OCI-LY1 (cell line): ENCODE results near the gene ZNF624.

Source experiments
- EZH2 ChIP-seq: fragments of 200-600 bp; sonication (generic), shearing (Covaris generic); IDR thresholded peaks from 2 replicates; pipeline ENCODE4 v1.8.0; 2017; ENCODE audit warnings: borderline replicate concordance, mixed run types, mild to moderate bottlenecking, antibody characterized with exemption, low read length, moderate library complexity, mixed read lengths
- TF ChIP-seq, protein P1 (sequence below): fragments of 200-600 bp; sonication (generic), shearing (Covaris generic); IDR thresholded peaks from 2 replicates; pipeline ENCODE4 v1.5.1; 2017; ENCODE audit warnings: mild to moderate bottlenecking, antibody characterized with exemption, low read length, moderate library complexity, mixed read lengths

DNA sequence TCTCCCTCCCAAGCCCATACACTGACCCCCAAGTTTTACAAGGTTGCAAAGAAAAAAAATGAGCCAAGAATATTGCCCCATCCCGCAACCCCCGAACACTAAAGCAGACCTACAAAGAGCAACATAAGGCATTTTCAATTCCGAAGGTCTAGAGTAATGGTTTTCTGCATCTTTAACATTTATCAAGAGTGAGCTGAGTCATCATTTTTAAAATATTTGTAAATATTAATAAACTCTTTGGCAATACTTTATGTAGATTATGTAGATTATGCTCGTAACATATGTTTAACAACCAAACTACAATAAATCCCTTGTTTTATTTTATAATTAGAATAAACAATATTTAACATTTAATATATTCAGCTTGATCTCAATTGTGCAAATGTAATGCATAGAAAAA, 1.4 kb downstream of the ZNF624 start:
- TF ChIP-seq, protein P1, sequence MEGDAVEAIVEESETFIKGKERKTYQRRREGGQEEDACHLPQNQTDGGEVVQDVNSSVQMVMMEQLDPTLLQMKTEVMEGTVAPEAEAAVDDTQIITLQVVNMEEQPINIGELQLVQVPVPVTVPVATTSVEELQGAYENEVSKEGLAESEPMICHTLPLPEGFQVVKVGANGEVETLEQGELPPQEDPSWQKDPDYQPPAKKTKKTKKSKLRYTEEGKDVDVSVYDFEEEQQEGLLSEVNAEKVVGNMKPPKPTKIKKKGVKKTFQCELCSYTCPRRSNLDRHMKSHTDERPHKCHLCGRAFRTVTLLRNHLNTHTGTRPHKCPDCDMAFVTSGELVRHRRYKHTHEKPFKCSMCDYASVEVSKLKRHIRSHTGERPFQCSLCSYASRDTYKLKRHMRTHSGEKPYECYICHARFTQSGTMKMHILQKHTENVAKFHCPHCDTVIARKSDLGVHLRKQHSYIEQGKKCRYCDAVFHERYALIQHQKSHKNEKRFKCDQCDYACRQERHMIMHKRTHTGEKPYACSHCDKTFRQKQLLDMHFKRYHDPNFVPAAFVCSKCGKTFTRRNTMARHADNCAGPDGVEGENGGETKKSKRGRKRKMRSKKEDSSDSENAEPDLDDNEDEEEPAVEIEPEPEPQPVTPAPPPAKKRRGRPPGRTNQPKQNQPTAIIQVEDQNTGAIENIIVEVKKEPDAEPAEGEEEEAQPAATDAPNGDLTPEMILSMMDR, result no peak
- no peak for TF ChIP-seq EZH2
